ENCODE measurements around the gene LRMDA. TPM values are rescaled to one million over a fixed set of nuclear protein-coding genes. Genes with fewer than 3 reads are reported as not detected.

LRMDA gene
- total RNA-seq, 1 experiment from 2014 or later = 4.8 TPM

DNA sequence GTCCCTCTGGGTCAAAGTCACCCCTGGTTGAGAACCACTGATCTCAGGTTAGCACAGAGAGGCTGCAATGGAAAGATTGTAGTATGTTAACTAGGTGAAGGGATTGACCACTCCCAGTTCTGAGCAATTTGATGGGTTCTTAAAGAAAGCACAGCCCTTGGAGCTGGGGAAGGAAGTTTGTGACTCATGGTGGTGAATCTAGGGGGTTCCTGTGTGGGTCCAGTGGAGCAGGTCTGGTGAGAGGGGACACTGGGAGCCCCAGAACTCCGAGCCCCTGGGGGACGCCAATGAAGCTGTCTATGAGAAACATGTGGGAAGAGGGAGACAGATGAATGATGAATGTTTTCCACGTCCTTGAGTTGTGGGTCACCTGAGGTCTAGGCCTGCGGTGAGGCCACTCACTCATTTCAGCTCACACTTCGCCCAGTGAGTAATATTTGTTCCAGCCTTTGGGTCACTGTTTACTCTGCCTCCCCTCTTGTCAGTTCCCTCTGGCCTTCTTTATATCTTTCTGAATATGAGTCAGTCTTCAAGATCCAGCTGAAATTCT lies 341.9 kb downstream of the LRMDA start (continued):
- TF ChIP-seq ZBTB33 (IDR thresholded peaks at IDR 0.05; ENCODE audit: extremely low read depth, insufficient replicate concordance, low read length) (no peak), TCF7L2 (IDR thresholded peaks at IDR 0.05; ENCODE audit: borderline replicate concordance, extremely low read depth, insufficient read depth, insufficient read length) (no peak), YY1 (IDR thresholded peaks at IDR 0.05; ENCODE audit: extremely low read depth, insufficient replicate concordance, low read depth, low read length) (no peak), ZFX (IDR thresholded peaks at IDR 0.05) (no peak), EGR1 (IDR thresholded peaks at IDR 0.05; ENCODE audit: low read depth) (no peak)
- TF ChIP-seq, protein P1, sequence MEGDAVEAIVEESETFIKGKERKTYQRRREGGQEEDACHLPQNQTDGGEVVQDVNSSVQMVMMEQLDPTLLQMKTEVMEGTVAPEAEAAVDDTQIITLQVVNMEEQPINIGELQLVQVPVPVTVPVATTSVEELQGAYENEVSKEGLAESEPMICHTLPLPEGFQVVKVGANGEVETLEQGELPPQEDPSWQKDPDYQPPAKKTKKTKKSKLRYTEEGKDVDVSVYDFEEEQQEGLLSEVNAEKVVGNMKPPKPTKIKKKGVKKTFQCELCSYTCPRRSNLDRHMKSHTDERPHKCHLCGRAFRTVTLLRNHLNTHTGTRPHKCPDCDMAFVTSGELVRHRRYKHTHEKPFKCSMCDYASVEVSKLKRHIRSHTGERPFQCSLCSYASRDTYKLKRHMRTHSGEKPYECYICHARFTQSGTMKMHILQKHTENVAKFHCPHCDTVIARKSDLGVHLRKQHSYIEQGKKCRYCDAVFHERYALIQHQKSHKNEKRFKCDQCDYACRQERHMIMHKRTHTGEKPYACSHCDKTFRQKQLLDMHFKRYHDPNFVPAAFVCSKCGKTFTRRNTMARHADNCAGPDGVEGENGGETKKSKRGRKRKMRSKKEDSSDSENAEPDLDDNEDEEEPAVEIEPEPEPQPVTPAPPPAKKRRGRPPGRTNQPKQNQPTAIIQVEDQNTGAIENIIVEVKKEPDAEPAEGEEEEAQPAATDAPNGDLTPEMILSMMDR (IDR thresholded peaks at IDR 0.05 in 2 of 3, conservative IDR thresholded peaks at IDR 0.05 in 1 of 3; ENCODE audit: borderline replicate concordance in 1 of 3, insufficient read depth in 1 of 3, low read depth in 2 of 3, low read length in 2 of 3) = no peak

DNA sequence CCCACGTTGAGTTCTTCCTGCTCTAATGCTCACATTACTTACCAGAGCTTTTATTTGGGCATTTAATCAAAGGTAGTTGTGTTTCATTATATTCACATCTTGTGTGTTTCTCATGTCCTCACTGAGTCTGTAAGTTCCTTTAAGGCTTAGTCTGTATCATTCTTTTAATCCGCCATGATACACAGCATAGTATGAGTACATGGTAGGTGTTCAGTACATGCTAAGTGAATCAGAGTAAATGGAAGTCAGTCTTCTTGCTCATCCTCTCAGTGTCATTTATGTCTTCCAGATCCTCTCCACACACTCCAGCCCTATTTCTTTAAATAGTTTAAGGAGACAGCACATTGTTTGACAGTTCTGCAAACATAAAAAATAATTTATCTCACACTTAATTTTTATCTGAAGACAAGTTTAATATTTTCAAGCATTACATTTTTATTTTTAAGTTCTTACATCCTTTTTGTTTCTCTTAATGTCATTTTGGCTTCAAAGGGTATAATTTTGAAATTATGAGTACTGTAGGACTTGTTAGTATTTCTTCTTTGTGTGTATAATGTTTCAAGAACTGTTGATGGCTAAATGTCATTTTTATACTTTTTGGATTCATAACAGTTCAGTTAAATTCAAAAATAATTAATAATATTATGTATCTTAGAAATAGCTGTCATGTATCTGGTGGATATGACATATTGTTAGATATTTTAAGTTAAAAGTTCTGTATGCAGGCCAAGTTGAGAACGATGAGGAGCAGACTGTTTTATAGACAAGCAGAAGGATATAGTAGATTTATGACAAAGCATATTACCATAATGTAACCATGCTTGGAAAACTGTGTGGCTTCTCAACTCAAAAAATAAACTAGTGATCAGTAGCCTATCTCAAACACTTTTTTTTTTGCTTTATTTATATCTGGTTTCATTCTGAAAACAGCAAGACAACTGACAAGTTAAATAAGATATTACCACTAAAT lies 342.7 kb downstream of the LRMDA start:
- no TSS peak for BruUV-seq (replicated peaks)
- no peak for TF ChIP-seq EZH2 (IDR thresholded peaks at IDR 0.05)
- TF ChIP-seq TCF7L2 (IDR thresholded peaks at IDR 0.05; ENCODE audit: borderline replicate concordance, extremely low read depth, insufficient read depth, insufficient read length) = no peak
- TF ChIP-seq YY1 (IDR thresholded peaks at IDR 0.05; ENCODE audit: extremely low read depth, insufficient replicate concordance, low read depth, low read length) = no peak
- TF ChIP-seq EGR1 (IDR thresholded peaks at IDR 0.05; ENCODE audit: low read depth) = no peak
- TF ChIP-seq, protein P1 (IDR thresholded peaks at IDR 0.05 in 2 of 3, conservative IDR thresholded peaks at IDR 0.05 in 1 of 3; ENCODE audit: borderline replicate concordance in 1 of 3, insufficient read depth in 1 of 3, low read depth in 2 of 3, low read length in 2 of 3) = no peak
- no peak for TF ChIP-seq JUND (IDR thresholded peaks at IDR 0.05)
- no peak for TF ChIP-seq ATF3 (IDR thresholded peaks at IDR 0.05)
- TF ChIP-seq EZH2phosphoT487 (IDR thresholded peaks at IDR 0.05; ENCODE audit: borderline replicate concordance) = no peak

More for the DNA sequence above, 342.7 kb downstream of the LRMDA start:
- CTCF ChIA-PET = no interaction called here
- H3K4me2 ChIP-seq (ENCODE audit: low read length) = no peak overlapping the region
- H2AFZ ChIP-seq (ENCODE audit: low read depth, low read length, poor library complexity, severe bottlenecking) = no peak overlapping the region
- intact Hi-C loops (cut with micrococcal nuclease) = no loop called here
- H4K20me1 ChIP-seq (ENCODE audit: insufficient read depth) = no peaks in the 10 kb centered on the region
- no peak overlapping the region for H3K27ac ChIP-seq (ENCODE audit: low read depth, low read length)
- H3K79me2 ChIP-seq (ENCODE audit: insufficient read depth, low read length) = no peaks in the 10 kb centered on the region
- H3K9ac ChIP-seq (ENCODE audit: low read length) = no peak overlapping the region
- no peaks in the 10 kb centered on the region for H3K9me3 ChIP-seq (ENCODE audit: control insufficient read depth in 1 of 2, insufficient read depth in 1 of 2, low read depth in 1 of 2, low read length in 2 of 2)
- RAD21 ChIA-PET (ENCODE audit: low non-redundant PET in 1 of 2, low total read pairs in 2 of 2, uncharacterized antibody in 2 of 2, unreplicated experiment in 2 of 2) = no interaction called here
- no peaks in the 10 kb centered on the region for H3K9me2 ChIP-seq (ENCODE audit: insufficient read depth)
- no peaks in the 10 kb centered on the region for H3K36me3 ChIP-seq (ENCODE audit: control insufficient read depth in 1 of 2, insufficient read depth in 2 of 2, low read length in 2 of 2)
- POLR2A ChIA-PET = no interaction called here
- DNase-seq (ENCODE audit: low read depth, low spot score) = no peak
- H3K4me1 ChIP-seq (ENCODE audit: control insufficient read depth in 1 of 2, insufficient read depth in 2 of 2, low read length in 2 of 2) = no peaks in the 10 kb centered on the region
- no peak for ATAC-seq
- no peak overlapping the region for H3K4me3 ChIP-seq (replicated peaks in 1 of 2; ENCODE audit: low read depth in 1 of 2, low read length in 2 of 2)
- peaks cover 15% of the 10 kb centered on the region; the same call in 1 of the 2 replicates for H3K27me3 ChIP-seq (ENCODE audit: insufficient read depth, low read length)

All from HCT116 (cell line).